UCSD-AML1 (cell line): ENCODE results near the gene TSPAN9.

Source experiments
- DNase-seq: peaks from one replicate; lab custom pipeline; 2025; ENCODE audit not compliant: unreplicated experiment; lab: John Stamatoyannopoulos, UW

The TSPAN9 gene

GRCh38 chr12:3308063-3308462, 230.9 kb downstream of the TSPAN9 start:
- DNase-seq = no peak

GRCh38 chr12:3308609-3309008, 231.4 kb downstream of the TSPAN9 start:
- DNase-seq = no peak

GRCh38 chr12:3309805-3310204, 232.6 kb downstream of the TSPAN9 start:
- no peak for DNase-seq

GRCh38 chr12:3310271-3311026, 233.3 kb downstream of the TSPAN9 start:
- DNase-seq = no peak

- DNase-seq = no peak
These were observed 233.8 kb downstream of the TSPAN9 start for GRCh38 chr12:3311027-3311402.

- DNase-seq = no peak
These were observed 234.4 kb downstream of the TSPAN9 start for GRCh38 chr12:3311491-3312103.

GRCh38 chr12:3313066-3313465, 235.9 kb downstream of the TSPAN9 start:
- DNase-seq = no peak

GRCh38 chr12:3313675-3314663, 236.8 kb downstream of the TSPAN9 start:
- peak; percentile 38 for DNase-seq

- DNase-seq = no peak
These were observed 238.1 kb downstream of the TSPAN9 start for GRCh38 chr12:3315201-3315661.

- DNase-seq = no peak
These were observed 239.7 kb downstream of the TSPAN9 start for GRCh38 chr12:3316776-3317480.

- DNase-seq = no peak
These were observed 240.3 kb downstream of the TSPAN9 start for GRCh38 chr12:3317481-3317815.

- DNase-seq = no peak
These were observed 240.8 kb downstream of the TSPAN9 start for GRCh38 chr12:3317841-3318501.

GRCh38 chr12:3319723-3320492, 242.7 kb downstream of the TSPAN9 start:
- no peak for DNase-seq

GRCh38 chr12:3320881-3321509, 243.8 kb downstream of the TSPAN9 start:
- no peak for DNase-seq

GRCh38 chr12:3321881-3322280, 244.7 kb downstream of the TSPAN9 start:
- DNase-seq = no peak

GRCh38 chr12:3323002-3323685, 246.0 kb downstream of the TSPAN9 start:
- DNase-seq = no peak

- DNase-seq = no peak
These were observed 248.6 kb downstream of the TSPAN9 start for GRCh38 chr12:3325736-3326135.

GRCh38 chr12:3326156-3326849, 249.1 kb downstream of the TSPAN9 start:
- no peak for DNase-seq
